Kidney (tissue), 14 donors: ENCODE results near the gene ANKRD12. TPM values are rescaled to one million over a fixed set of nuclear protein-coding genes. Genes with fewer than 3 reads are reported as not detected.

Source experiments
- DNase-seq, 5 donors: peaks; one replicate each; pipeline ENCODE4 v3.0.0-alpha.2; 2013 to 2020
- FAIRE-seq: peaks from 2 replicates; lab custom pipeline; 2012; peaks lifted over from hg19 to GRCh38; lab: Jason Lieb, UNC
- H3K27ac ChIP-seq, 2 donors: one replicate each; pipeline ENCODE4 v1.7.0; 2013; ENCODE audit warnings: low read depth in 2 of 2, low read length in 2 of 2, inconsistent platforms in 1 of 2
- H3K27me3 ChIP-seq: one replicate; pipeline ENCODE4 v1.7.1; 2013; ENCODE audit warnings: low read length, inconsistent platforms; ENCODE audit not compliant: control insufficient read depth, insufficient read depth
- H3K36me3 ChIP-seq, 3 donors: one replicate each; pipeline versions ENCODE4 v1.7.0 to v1.7.1; 2013; ENCODE audit warnings: low read length in 3 of 3, control low read depth in 1 of 3, inconsistent platforms in 1 of 3; ENCODE audit not compliant: insufficient read depth in 3 of 3, control insufficient read depth in 2 of 3
- H3K4me1 ChIP-seq, 3 donors: one replicate each; pipeline versions ENCODE4 v1.7.0 to v1.7.1; 2013; ENCODE audit warnings: low read length in 3 of 3, inconsistent platforms in 1 of 3, low read depth in 1 of 3; ENCODE audit not compliant: control insufficient read depth in 2 of 3, insufficient read depth in 2 of 3
- H3K4me3 ChIP-seq, 3 donors: one replicate each; pipeline versions ENCODE4 v1.7.0 to v1.8.1; 2013; ENCODE audit warnings: low read length in 3 of 3, control low read depth in 1 of 3, inconsistent platforms in 1 of 3
- H3K9ac ChIP-seq, 3 donors: one replicate each; pipeline versions ENCODE4 v1.7.0 to v1.7.1; 2013; ENCODE audit warnings: low read length in 3 of 3, control low read depth in 1 of 3, inconsistent platforms in 1 of 3
- H3K9me3 ChIP-seq, 3 donors: one replicate each; pipeline versions ENCODE4 v1.7.0 to v1.7.1; 2013; ENCODE audit warnings: low read length in 3 of 3, control low read depth in 1 of 3, inconsistent platforms in 1 of 3; ENCODE audit not compliant: control insufficient read depth in 2 of 3, insufficient read depth in 1 of 3
- CTCF ChIP-seq: IDR thresholded peaks from 3 replicates; pipeline ENCODE4 v1.5.1; 2012; ENCODE audit warnings: mild to moderate bottlenecking, moderate library complexity, borderline replicate concordance; ENCODE audit not compliant: insufficient read depth; ENCODE audit errors: extremely low read depth
- intact Hi-C: fragments of 100-400 bp; cut with DNase I; formaldehyde crosslinking; loops from one replicate; pipeline ENCODE4 v1.11.1; 2022
- polyA plus RNA-seq: library from polyadenylated mRNA; stranded (reverse); fragments of 350-450 nt; fragmentation: Illumina TruSeq; extraction: RNeasy Lipid Tissue Mini Kit (QIAGEN cat#74804); gene quantifications from one replicate; pipeline ENCODE4 v1.2.3, GENCODE V29; 2014; ENCODE audit warnings: low read depth, low replicate concordance; ENCODE audit not compliant: insufficient read depth
- total RNA-seq: library from RNA; stranded (reverse); fragmentation: NEBNext Ultra II Directional; extraction: Animal tissue kit (Norgen Biotek cat#: 25700); gene quantifications from one replicate; pipeline ENCODE4 v1.2.1, GENCODE V29; 2021
- donor health status: control.
- donor health status: control.
- donor health status: control.
- donor health status: control.
- donor health status: control.
- donor health status: DM: yes; HTN: yes; CAD: no.
- donor health status: Normal renal cell carcinoma (clear cell type).

The ANKRD12 gene
- total and polyA plus RNA-seq, 2 donors from 2014 or later, result 3.9 to 81.8 TPM

GRCh38 chr18:9106800-9107584, 29.6 kb upstream of the ANKRD12 start:
- intact Hi-C loops, result no loop called here
- DNase-seq (no peak), FAIRE-seq (no peak)
- Histone ChIP-seq H3K4me3 (peak overlapping the region in 2 of 3 donors; percentile 7 to 26), H3K36me3 (no peaks in the 10 kb centered on the region), H3K27me3 (no peaks in the 10 kb centered on the region), H3K4me1 (peaks cover 3 to 28% (median 20%) of the 10 kb centered on the region in 3 donors), H3K27ac (peak overlapping the region in 1 of 2 donors; percentile 30), H3K9ac (no peak overlapping the region), H3K9me3 (no peaks in the 10 kb centered on the region)
- TF ChIP-seq CTCF, result no peak

GRCh38 chr18:9108911-9109310, 27.7 kb upstream of the ANKRD12 start:
- no peaks in the 10 kb centered on the region for H3K36me3 ChIP-seq
- no peak overlapping the region for H3K9ac ChIP-seq
- no peak overlapping the region for H3K4me3 ChIP-seq
- H3K9me3 ChIP-seq, result no peaks in the 10 kb centered on the region
- no peaks in the 10 kb centered on the region for H3K27me3 ChIP-seq
- peaks cover 3 to 28% (median 22%) of the 10 kb centered on the region in 3 donors for H3K4me1 ChIP-seq
- TF ChIP-seq CTCF, result no peak
- FAIRE-seq (no peak), DNase-seq (no peak)
- intact Hi-C loops, result no loop called here
- peak overlapping the region in 1 of 2 donors; percentile 58 for H3K27ac ChIP-seq

- Histone ChIP-seq H3K4me3 (no peak overlapping the region), H3K27ac (no peak overlapping the region), H3K9ac (no peak overlapping the region), H3K27me3 (no peaks in the 10 kb centered on the region), H3K36me3 (no peaks in the 10 kb centered on the region), H3K9me3 (no peaks in the 10 kb centered on the region), H3K4me1 (peaks cover 3 to 26% (median 17%) of the 10 kb centered on the region in 3 donors)
- FAIRE-seq (no peak), DNase-seq (no peak)
- intact Hi-C loops, result no loop called here
- TF ChIP-seq CTCF, result no peak
Observed at GRCh38 chr18:9109523-9109922, 27.1 kb upstream of the ANKRD12 start.
